Measurements from ENCODE around the gene EPHA3.

The EPHA3 gene

DNA sequence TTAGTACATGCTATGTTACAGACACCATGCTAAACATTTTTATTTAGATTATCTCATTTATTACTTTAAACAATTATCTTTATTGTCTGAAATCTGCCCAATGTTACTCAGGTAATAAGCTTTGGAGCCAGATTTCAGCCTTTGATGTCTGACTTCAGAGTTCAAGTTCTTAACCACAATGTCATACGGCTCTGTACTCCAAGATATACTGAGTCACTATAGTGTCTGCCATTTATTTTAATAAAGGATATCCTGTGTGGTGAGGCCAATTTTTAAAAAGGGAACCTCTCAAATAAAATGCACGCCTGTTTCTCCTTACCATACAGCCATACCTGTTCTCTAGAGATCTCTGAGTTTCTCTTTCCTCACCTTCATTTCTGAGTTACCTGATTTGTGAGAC lies 193.1 kb downstream of the EPHA3 start:
- no peak for TF ChIP-seq CTCF (IDR thresholded peaks at IDR 0.05; ENCODE audit: insufficient read depth, low read length, missing control alignments)
- ChIA-PET CTCF (no interaction called here), POLR2A (no interaction called here)
- H3K4me3 ChIP-seq (ENCODE audit: low read depth, low read length): no peak overlapping the region
- DNase-seq (ENCODE audit: low read depth, low spot score): no peak

- DNase-seq (ENCODE audit: low read depth, low spot score): no peak
- POLR2A ChIA-PET: no interaction called here
These were observed 193.6 kb downstream of the EPHA3 start for GRCh38 chr3:89300981-89301380.

GRCh38 chr3:89303701-89304100 lies 196.3 kb downstream of the EPHA3 start:
- no peak for DNase-seq (ENCODE audit: low read depth, low spot score)
- no peak overlapping the region for H3K4me3 ChIP-seq (ENCODE audit: low read depth, low read length)
- CTCF ChIA-PET: interaction anchor here (1.2 kb wide), 1 partner anchor 11 kb away, joined by 3 read pairs; no protein-coding TSS in a partner anchor
- POLR2A ChIA-PET: no interaction called here
- TF ChIP-seq CTCF (IDR thresholded peaks at IDR 0.05; ENCODE audit: insufficient read depth, low read length, missing control alignments): no peak

More at GRCh38 chr3:89300981-89301380, 193.6 kb downstream of the EPHA3 start:
- CTCF ChIA-PET: no interaction called here
- no peak for TF ChIP-seq CTCF (IDR thresholded peaks at IDR 0.05; ENCODE audit: insufficient read depth, low read length, missing control alignments)
- H3K4me3 ChIP-seq (ENCODE audit: low read depth, low read length): no peak overlapping the region

GRCh38 chr3:89306540-89306939 lies 199.1 kb downstream of the EPHA3 start:
- no peak for TF ChIP-seq CTCF (IDR thresholded peaks at IDR 0.05; ENCODE audit: insufficient read depth, low read length, missing control alignments)
- ChIA-PET CTCF (no interaction called here), POLR2A (no interaction called here)
- H3K4me3 ChIP-seq (ENCODE audit: low read depth, low read length): no peak overlapping the region
- DNase-seq (ENCODE audit: low read depth, low spot score): no peak

DNA sequence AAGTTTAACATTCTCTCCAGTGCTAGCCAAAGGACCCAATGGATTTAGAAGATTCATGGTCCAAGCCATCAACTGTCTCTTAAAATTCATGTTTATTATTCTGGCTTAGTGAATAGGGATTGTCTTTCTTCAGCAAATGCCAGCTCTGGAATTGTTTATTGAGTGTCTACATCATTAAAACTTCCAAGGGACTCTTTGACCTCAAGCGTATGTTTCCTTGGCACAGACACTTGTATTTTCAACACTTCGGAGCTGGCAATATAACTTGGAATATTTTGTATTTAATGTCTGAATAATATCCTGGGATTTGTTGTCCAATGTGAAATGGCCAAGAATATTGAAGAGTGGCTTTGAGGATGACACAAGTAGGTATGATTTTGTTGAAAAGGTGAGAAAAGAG lies 204.2 kb downstream of the EPHA3 start:
- CTCF ChIA-PET: no interaction called here

GRCh38 chr3:89312141-89312540 lies 204.7 kb downstream of the EPHA3 start:
- no peak overlapping the region for H3K4me3 ChIP-seq (ENCODE audit: low read depth, low read length)
- no peak for DNase-seq (ENCODE audit: low read depth, low spot score)
- POLR2A ChIA-PET: no interaction called here
- no peak for TF ChIP-seq CTCF (IDR thresholded peaks at IDR 0.05; ENCODE audit: insufficient read depth, low read length, missing control alignments)
- CTCF ChIA-PET: no interaction called here

More for the DNA sequence above, 204.2 kb downstream of the EPHA3 start:
- POLR2A ChIA-PET: no interaction called here
- no peak for TF ChIP-seq CTCF (IDR thresholded peaks at IDR 0.05; ENCODE audit: insufficient read depth, low read length, missing control alignments)
- H3K4me3 ChIP-seq (ENCODE audit: low read depth, low read length): no peak overlapping the region
- no peak for DNase-seq (ENCODE audit: low read depth, low spot score)

Measured in AG04449 (cell line).